GM19099 (cell line): ENCODE results near the gene LHX5.
A peak's percentile ranks its signal among the peaks of the same experiment; 100 is the strongest.

Experiments
- POLR2A ChIP-seq: IDR thresholded peaks from 3 replicates; pipeline ENCODE4 v1.6.1; 2011; ENCODE audit warnings: low read depth; ENCODE audit not compliant: insufficient read length; ENCODE audit errors: extremely low read depth

Gene LHX5

DNA sequence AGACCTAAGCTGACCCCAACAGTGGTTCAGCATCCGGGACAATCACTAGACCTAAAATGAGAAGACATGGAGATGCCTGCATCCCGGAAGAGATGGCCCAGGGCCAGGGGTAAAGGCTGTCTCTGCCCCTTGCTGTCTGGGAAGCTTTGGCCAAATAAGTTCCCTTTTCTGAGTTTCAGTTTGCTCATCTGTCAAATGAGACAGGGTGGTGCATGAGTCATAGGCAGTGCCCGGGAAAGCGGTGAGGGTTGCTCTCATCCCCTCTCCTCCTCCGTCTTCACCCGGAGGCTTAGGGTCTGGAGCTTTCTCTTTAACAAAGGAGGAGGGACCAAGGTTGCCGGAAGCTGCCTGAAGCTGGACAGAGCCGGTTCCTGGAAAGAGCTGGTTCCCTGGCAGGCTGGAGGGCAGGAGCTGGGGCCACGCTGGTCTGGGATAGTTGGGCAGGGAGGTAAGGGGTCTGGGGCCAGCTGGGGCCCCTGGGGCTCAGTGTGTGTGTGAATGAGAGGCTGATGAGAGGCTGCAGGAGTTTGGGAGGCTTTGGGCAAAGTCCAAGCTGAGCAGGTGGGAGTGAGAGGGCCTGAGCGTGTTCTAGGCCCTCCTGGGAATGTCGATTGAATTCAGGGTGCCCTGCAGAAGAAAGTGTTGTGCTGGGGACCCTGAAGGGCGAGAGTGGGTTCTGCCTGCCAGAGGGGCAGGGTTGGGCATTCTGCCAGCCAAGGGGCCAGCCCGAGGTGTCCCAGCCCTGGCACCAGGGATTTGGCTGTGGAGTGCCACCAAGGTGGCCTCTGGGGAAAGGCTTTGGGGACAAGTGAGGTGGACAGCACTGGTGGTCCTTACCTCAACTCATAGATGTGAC, 49.4 kb downstream of the LHX5 start, which contains the start of gene SDSL:
Gene SDSL, plus strand, starts transcription at position 351 of the 856 bp plus-strand sequence. CDS start 5,603 bp downstream, outside the sequence.
- TF ChIP-seq POLR2A, result peak; percentile 69

DNA sequence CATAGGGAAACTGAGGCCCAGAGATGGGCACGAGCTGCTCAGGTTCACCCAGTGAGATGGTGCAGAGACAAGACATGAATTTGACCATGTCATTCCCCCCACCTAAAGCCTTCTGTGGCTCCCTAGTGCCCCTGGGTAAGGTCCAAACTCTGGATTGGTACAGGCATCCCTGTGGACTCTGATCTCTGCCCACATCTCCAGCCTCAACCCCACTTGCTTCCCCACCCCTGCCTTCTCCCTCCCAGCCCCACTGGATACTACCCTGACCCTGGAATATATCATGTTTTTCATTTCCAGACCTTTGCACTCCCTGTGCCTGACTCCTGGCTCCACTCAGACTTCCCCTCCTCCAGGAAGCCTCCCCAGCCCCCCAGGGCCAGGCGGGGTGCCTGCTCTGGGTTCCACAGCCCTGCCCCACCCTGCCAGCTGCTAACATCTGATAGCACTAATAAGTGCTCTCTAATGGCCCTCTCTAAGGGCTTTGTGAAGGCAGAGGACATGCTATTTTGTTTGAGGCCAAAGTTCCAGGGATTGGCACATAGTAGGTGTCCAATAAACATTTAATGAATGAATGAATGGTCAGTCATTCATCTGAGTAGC, 50.6 kb downstream of the LHX5 start:
- TF ChIP-seq POLR2A, result no peak

DNA sequence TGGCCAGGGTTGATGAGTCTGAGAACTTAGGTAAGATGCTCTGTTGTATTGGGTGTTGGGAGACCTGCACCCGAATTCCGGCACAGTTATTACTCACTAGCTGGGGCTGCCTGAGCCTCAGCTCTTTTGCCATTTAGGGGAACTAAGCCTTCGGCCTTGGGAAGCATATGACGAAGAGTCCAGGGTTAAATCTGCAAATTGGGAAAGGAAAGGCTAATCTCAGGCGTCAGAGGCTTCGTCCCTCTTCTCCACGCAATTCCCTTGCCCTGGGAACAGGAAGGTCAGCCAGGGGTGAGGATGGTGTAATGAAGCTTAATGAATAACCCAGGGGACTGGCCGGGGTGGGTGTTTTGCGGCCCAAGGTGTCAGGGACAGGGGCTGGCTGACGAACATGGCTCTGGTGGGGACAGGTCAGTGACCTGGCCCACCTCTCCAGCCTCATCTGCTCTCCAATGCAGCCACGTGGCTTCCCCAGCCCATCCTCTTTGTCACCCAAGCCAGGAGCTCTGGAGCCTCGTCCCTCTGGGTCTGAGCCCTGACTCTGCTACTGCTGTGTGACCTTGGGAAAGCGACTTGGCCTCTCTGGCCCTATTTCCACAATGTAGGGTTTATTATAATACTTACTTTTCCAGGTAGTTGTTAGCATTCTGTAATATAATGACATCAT, 53.3 kb downstream of the LHX5 start:
- TF ChIP-seq POLR2A, result no peak

DNA sequence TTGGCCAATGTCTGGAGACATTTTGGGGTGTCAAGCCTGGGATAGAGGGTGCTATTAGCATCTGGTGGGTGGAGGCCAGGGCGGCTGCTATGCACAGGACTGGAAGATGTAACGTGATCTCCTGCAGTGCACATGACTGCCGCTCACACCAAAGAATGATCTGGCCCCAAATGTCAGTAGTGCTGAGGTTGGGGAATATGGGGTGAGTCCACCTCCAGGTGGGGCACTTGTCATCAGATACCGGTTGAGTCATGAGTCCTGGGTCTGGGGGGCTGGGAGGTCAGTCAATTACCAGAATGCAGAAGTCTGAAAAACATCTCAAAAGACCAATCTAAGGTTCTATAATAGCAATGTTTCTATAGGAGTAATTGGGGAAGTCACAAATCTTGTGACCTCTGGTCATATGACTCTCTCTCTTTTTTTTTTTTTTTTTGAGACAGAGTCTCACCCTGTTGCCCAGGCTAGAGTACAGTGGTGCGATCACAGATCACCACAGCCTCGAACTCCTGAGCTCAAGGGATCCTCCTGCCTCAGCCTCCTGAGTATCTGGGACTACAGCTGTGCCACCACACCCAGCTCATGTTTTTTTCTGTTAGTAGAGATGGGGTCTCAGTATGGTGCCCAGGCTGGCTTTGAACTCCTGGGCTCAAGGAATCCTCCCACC, 55.4 kb downstream of the LHX5 start:
- TF ChIP-seq POLR2A, result no peak

- no peak for TF ChIP-seq POLR2A
Observed at GRCh38 chr12:113414519-113415038, 57.1 kb downstream of the LHX5 start.

- TF ChIP-seq POLR2A, result no peak
Observed at GRCh38 chr12:113413488-113413939, 58.2 kb downstream of the LHX5 start.
